Activated naive CD8-positive, alpha-beta T cell treated with anti-CD3 and anti-CD28 coated beads, Interleukin-2, amount 50 U/mL, for 16 hours (primary cell): ENCODE results near the gene PDE11A.

ENCODE experiments used
- DNase-seq: peaks from one replicate; pipeline ENCODE4 v3.0.0-alpha.2; 2020; ENCODE audit warnings: low read depth, low spot score

The PDE11A gene

DNA sequence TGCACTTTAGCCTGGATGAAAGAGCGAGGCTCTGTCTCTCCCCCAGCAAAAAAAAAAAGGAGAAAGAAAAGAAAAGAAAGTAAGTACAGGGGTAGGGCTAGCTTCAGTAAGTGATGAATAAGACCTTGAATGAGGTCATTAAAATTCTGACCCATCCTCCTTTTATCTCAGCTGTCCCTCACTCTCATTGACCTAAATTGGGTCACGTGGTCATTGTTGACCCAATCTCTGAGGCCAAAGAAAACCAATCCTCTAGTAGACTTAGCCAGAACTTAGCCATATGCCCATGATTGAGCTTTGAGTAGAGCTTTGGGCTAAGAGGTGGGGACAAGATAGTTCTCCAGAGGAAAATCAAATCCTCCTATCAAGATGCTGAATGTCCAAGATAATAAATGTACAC, 149.3 kb downstream of the PDE11A start:
- no peak for DNase-seq

DNA sequence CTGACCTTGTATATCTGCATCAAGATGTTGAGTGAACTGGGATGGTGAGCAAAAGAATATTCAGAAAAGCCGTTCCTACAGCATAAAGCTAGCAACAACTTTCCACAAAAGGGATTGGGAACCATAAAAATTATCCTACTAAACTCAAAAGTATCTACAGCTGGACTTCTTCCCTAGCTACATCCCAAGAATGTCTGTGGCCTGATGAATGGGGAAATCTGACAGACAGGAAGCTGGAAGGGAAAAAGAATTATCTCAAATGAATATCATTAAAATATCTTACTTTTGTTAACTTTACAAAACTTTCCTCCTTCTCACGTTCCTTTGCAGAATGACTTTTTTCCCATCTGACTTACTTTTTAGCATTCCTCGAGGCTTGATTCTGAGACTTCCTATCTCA, 150.9 kb downstream of the PDE11A start:
- no peak for DNase-seq

DNA sequence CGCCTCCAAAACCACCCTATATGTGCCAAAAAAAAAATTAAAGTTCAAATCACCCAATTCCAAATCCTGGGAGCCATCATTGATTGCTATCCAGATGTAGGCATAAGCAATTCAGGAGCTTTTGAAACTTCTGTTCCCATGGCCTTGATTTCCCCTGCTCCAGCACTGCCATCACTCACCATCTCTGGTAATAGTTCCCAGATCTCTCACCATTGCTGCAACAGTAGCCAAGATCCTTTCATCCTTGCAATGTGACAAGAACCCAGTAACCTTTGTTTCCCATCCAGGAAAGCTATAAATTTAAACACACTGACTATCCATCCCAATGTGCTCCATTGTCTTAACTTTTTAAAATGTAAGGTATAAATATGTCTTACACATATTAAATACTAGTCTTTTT, 155.4 kb downstream of the PDE11A start:
- no peak for DNase-seq

DNA sequence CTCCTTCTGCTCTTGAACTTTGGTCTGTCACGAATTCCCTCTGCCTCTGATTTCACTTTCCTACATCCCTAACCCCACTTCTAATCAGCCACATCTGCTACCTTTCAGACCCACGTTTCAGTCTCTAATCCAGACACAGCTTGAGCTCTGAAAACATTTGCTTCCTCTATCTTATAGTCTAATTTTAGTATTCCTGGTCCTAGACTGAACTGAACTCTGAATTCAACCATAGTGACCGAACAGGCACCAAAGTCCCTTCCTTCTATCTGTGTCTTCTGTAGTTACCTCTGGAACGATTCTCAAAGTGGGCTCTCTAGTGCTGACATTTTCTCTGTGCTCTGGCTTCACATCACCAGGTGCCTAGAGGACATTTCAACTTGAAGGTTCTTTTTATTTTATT, 156.2 kb downstream of the PDE11A start:
- no peak for DNase-seq

DNA sequence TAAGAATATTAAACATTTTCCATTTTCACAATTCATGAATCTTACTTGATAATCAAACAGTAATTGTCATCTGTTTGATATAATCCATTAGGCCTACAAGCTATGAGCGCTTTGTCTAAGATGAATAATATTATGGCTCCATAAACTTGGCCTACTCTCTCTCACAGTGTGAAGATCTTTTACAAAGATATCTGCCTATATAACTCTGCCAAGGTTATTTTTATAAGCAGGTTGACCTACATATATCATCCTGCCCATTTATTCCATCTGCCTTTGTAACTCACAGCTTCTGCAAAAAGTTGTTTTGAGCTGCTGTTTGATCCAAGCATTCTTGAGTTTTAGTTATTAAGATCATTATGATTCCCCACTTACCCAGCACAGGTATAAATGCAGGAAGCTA, 158.3 kb downstream of the PDE11A start:
- DNase-seq, result no peak

DNA sequence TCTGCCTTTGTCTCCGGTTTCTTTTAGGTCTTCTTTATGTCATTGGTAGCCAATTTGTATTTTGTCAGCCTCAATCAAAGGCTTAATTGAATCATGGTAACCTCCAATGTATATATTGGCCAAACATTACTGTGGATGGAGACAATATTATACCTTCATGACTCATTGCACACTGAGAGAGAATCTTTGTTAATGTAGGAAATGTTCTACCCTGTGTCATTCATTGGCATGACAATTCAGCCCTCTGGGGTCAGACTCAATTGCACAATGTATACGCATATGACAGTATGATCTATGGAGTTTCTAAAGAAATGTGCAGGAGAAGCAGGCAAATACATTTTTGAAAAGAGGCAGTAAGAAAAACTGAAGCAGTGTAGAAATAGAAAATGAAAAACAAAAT, 162.6 kb downstream of the PDE11A start:
- DNase-seq, result no peak

DNA sequence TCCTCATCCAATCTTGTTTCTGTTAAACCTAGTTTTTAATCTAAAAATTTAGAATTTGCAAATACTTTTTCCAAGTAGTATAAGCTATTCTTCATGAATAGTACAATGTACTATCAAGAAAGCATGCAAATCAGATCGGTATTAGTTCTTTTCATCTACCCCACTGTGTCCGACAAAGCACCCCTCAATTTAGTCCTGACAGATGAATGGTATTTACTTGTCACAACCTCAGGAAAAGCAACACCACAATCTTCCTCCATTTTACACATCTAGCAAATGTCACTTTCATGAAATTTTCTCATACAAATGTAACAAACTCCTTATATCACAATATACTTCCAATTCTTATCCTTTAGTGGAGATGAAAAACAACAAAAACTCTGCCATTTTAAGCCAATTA, 163.8 kb downstream of the PDE11A start:
- DNase-seq, result no peak

DNA sequence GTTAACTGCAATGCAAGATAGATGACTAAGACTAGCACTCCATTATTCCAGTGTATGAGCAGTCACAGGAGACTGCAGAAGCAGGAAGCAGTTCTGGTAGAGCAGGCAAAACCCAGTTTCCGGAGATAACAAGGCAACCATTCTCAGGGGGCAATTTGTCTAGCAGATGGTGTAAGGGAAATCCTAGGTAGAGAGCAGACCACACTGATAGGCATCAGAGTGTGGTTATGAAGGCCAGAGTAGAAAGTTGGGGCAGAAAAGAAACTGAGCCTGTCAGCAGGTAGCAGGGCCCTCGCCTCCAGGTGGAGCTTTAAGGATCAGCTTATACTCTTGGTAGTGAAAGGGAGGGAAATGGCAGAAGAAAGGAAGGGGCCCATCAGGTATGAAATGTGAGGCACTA, 164.4 kb downstream of the PDE11A start:
- DNase-seq, result no peak

DNA sequence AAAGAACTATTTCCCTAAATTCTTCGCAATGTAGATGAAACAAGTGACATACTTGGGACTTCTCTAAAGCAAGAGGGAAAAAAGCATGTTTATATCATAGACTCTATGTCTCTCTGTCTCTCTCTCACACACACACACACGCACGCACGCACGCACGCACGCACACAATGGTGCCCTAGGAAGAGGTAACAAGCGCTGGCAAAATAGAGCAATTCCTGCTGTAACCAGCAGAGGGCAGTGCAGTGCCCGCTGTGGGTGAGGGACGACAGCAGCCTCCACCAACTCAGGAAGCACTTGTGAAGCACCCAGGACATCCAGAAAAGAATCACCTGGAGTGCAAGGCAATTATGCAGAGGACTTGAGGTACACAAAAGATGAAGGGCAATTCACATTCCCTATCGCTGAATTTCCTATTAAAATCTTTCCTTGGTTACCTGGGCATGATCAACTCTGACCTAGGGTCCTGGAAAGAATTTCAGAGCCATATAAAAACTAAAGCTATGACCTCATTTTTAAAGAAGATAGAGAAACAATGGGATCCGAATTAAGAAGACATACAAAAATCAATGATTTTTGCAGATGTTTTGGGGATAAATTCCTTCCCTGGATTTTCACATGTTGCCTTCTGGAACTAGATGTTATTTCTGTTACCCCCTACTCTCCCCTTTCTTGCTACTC, 166.4 kb downstream of the PDE11A start:
- peak; percentile 21 for DNase-seq

DNA sequence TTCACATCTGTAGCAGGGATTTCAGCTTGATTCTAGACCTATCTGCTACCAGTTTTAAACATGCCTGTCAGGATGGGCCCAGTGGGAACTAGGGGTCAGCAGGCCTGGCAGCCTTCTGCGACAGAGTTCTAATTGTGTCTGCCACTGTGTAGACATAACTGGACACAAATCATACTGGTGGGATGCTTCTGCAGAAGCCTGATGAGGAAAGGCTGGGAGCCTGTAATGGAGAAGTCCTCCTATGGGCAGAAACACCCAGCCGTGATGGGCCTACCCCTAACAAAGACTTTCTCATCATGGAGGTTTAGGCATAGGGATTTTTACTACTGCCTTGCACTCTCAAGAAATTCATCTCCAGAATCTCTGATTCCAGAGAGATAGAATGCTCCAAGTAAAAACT, 166.9 kb downstream of the PDE11A start:
- no peak for DNase-seq

DNA sequence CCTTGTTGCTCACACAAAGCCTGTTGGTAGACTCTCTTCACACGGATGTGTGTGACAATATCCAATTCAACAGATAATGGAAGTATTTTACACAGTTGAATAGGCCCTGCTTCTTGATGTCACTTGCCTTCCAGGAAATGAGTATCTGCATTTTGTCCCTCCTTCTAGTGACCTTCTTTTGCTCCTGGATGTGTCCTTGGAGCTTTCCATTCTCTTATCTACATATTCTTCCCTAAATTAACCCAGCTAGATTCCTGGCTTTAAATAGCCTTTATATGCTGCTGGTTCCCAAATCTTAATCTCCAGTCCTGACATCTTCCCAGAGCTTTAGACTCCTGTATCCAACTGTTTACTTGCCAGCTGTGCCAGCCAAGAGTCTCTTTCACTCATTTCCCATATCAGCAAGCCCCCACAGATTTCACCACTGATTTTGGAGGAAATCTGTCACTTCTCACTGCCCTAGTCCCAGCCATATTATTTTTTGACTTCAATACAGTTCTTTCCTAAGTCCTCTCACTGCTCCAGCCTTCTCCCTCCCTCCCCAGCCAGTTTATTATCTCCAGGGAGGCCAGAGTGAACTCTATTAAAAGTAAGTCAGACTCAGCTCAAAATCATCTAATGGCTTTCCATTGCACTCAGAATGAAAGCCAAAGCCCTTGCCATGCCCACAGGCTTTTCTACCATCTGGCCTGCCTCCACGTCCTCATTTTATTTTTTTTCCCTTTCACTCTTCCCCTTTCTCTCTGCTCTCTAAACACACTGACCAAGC, 170.0 kb downstream of the PDE11A start:
- no peak for DNase-seq

DNA sequence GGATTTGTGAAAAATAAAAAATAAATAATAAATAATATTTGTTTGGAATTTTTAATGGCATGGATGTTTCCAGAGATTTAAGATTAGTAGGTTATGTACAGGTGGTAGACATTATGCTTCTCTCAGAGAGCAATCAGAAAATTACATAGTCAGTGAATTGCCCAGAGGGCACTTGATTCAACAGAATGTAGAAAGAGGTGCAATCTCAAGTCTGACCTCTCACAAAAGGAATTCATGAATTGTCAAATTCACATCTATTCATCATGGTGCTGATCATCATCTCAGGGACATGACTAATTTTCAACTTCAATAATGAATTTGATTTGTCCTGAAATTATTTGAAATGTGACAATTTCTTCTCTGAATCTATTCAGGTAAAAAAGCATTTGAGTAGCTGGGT, 172.5 kb downstream of the PDE11A start:
- no peak for DNase-seq

DNA sequence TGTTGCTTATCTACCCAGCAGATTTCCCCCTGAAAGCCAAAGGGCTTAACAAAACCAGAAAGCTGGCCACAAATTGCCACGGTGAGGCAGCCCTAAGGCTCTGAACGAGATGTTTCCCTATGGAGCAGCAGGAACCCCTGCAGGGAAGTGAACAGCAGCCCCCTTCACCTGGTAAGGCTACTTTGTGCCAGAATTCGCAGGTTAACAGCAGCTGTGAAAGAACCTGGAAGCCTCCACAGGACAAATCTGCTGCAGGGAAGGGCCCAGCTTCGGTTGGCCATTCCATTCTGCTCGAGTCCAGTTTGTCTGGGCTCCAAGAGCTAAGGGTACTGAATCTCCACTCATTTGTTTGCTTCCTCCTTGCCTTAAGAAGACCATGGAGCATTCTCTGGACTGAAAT, 175.3 kb downstream of the PDE11A start:
- DNase-seq, result no peak

DNA sequence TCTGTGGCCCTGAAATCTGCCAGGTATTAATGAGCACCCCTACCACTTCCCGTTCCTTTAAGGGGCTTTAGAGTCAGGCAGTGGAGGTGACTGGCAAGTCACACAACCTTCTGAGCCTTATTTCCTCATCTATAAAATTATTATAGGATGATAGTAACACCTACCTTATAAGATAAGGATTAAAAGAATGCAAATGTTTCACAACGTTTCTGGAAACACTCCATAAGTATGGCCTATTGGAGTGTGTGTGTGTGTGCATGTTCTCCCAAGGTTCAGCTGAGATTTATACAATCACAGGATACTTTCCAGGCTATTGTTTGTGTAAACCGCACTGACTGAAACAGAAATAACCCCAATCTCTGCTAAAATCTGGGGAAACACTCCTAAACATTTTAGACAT, 176.0 kb downstream of the PDE11A start:
- no peak for DNase-seq

DNA sequence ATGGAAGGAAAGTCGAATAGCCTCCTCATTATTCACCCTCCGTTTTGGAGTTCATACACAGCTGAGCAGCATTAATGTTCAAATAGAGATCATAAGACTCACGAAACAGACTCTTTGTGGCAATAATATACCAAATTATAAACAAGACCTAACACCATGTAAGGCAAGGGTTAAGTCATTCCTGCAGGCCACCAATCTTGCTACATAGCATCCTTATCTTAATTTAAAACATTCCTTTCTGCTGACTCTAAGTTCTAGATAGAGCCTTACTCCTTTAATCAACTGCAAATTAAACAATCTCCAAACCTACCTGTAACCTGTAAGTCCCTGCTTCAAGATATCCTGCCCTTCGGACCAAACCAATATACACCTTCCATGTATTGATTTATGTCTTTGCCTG, 178.0 kb downstream of the PDE11A start:
- DNase-seq, result no peak

DNA sequence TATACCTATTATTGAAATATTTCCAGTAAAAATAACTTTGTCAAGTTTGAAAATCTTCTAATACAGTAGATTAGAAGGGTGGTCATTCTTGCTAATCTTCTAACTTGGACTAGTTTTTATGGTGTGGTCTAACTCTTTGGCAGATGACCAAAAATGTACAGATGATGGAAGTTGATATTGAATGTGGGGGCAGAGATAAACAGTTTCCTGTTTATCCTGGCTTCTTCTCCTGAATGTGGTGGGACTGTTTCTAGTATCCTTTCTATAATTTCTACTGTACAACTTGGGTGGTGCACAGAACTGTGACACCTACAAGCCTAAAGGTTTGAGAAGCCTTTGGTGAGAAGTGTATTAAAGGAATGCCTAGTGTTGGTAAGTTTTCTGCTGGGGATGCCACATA, 178.7 kb downstream of the PDE11A start:
- DNase-seq, result no peak

DNA sequence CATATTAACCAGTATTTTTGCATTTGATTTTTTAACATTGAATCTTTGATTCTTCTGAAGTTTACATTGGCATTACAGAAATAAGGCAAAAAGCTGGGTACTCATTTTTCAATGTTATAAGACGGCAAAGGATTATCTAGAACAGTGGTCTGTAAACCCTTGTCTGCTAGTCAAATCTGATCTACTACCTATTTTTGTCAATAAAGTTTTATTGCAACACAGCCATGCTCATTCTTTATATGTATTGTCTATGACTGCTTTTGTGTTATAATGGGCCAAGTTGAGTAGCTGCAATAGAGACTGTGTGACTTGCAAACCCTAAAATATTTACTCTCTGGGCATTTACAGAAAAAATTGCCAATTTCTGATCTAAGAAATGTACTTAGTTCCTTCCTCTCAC, 181.0 kb downstream of the PDE11A start:
- no peak for DNase-seq

DNA sequence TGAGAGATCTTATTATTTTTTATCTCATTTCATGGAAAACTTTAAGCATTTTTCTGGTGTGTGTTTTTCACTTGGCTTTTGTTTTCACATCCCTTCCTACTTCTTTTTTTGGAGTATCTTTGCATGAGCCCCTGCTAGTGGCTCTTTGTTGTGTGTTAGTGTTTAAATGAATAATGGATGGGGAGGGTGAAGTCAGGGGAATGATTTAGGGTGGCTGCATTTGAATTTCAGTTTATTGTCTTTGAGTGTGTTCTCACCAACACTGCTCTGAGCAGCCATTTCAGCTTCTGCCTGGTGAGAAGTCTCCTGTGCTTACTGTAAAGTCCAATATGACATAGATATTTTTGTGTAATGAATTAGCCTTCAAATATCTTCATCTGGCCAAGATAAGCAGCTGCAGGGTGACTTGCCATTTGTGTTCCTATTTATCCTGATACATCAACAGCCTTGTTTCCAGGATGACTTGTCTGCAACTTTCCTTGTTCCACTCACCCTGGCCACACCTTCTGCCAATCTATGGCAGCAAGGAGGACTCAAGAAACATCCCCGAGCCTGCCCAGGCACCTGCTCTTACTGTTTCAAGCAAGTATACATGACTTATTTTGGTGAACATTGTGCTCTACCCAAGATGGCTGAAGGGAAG, 182.6 kb downstream of the PDE11A start:
- DNase-seq, result no peak

DNA sequence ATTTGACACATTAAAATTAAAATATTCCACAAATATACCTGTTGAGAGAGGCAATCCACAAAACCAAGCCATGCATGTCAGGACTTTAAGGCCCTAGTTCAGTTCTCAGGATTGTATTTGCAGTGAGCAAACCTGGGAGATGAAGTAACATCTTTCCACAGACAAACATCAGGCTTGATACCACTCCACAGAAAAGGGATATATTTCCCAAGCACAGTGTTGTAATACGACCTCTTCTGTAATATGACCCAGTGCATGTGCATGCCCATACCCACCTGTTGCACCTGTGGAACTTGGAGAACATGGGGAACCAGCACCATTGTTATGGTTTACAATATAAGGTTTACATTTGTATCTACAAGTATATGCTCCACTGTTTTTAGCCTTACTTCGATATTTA, 184.0 kb downstream of the PDE11A start:
- no peak for DNase-seq

DNA sequence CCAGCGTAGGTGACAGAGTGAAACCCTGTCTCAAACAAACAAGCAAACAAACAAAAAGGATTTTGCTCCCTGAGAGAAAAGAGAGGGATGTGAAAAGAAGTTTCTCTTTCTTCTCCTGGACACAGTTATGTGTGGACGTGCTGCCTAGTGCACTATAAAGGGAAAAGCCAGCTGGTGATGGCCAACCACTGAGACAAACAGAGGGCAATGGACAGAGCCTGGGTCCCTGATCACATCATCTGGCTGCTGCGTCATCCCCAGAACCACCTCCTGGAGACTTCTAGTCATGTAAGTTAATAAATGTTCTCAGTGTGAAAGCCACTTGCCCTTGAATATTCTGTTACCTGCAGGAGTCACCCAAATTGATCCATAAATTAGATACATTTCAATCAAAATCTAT, 184.9 kb downstream of the PDE11A start:
- no peak for DNase-seq

DNA sequence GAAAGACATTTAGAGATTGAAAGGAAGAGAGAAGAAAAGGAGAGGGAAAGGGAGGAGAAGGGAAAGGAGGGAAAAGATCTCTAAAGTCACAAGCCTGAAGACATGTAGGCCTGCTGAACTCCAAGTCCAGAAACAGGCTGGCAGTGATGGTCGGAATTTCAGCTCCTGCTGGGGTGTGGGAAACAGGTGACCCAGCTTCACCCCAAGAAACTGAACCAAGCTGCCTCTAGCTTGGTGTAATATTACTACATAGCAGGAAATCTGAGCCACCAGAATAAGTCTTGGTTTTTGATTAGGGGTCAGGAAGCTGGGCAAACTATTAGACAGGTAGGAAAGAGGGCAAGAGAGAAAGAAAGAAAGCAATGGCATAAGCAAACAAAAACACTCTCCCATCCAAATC, 185.8 kb downstream of the PDE11A start:
- no peak for DNase-seq

DNA sequence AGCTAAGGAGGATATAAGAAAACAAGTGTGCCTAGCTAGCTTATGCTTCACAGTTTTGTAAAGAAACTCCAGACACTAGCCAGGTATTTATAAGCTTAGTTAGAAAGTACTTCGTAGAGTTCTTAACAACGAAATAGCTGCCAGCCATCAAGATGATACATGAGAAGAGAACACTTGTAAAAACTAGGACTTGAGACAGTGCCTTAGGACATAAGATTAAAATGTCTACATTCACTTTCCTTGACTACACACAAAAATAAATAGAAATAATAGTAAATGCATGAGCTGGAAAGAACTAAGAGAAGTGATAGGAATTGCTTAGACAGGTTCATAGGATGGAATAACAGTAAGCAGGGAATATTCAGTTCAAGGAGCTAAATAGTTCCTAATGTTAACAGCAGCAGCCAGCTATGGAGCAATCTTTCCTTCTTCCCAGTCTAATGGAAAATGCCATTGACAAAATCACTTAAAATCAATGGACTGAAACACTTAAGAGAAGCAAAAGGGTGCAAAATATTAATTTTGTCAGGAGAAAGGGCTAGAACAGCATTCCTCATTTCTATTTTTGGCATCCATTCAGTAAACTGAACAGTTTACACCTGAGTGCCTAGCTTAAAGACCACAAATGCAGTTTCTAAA, 186.6 kb downstream of the PDE11A start:
- no peak for DNase-seq

DNA sequence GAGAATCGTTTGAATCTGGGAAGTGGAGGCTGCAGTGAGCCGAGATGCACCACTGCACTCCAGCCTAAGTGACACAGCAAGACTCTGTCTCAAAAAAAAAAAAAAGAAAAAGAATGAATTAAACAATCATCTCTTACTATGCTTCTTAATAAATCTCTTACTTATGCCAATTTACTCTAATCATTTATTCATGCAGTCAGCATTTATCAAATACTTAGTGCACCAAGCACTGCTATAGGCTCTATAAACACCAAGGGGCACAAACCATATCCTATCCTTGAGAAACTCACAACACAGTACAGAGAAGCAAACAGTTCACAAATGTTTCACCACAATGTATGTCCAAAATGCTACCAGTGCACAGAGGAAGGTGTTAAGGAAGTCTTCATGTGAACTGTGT, 189.4 kb downstream of the PDE11A start:
- no peak for DNase-seq
